Neuronal stem cell (in vitro differentiated cells): ENCODE data around the gene PNMA8B.
"Not testable (repeated sequence)": the region's sequence is repeated elsewhere in the genome, so short reads cannot be mapped to it uniquely, and the experiment has no call there.

Experiments used
- DNase-seq: peaks from one replicate; pipeline ENCODE4 v3.0.0-alpha.2; 2013; ENCODE audit warnings: low spot score
- H2AFZ ChIP-seq: one replicate; pipeline ENCODE4 v1.6.1; 2013; ENCODE audit warnings: mild to moderate bottlenecking, low read length, inconsistent platforms
- H2AK5ac ChIP-seq: 2 replicates; pipeline ENCODE4 v1.6.1; 2013; ENCODE audit warnings: low read depth, mild to moderate bottlenecking, inconsistent platforms, low read length, moderate library complexity, mixed read lengths
- H2BK120ac ChIP-seq: 2 replicates; pipeline ENCODE4 v1.6.1; 2013; ENCODE audit warnings: low read depth, mild to moderate bottlenecking, inconsistent platforms, low read length, moderate library complexity, mixed read lengths
- H2BK12ac ChIP-seq: one replicate; pipeline ENCODE4 v1.6.1; 2013; ENCODE audit warnings: low read length, inconsistent platforms
- H2BK15ac ChIP-seq: 2 replicates; pipeline ENCODE4 v1.6.1; 2013; ENCODE audit warnings: mild to moderate bottlenecking, low read length, inconsistent platforms, mixed read lengths
- H2BK5ac ChIP-seq: one replicate; pipeline ENCODE4 v1.6.1; 2013; ENCODE audit warnings: inconsistent platforms, mild to moderate bottlenecking, low read length, moderate library complexity
- H3K14ac ChIP-seq: one replicate; pipeline ENCODE4 v1.6.1; 2013; ENCODE audit warnings: low read length, inconsistent platforms
- H3K18ac ChIP-seq: 2 replicates; pipeline ENCODE4 v1.6.1; 2013; ENCODE audit warnings: low read length, inconsistent platforms
- H3K23ac ChIP-seq: 2 replicates; pipeline ENCODE4 v1.6.1; 2013; ENCODE audit warnings: low read depth, mild to moderate bottlenecking, mixed read lengths, low read length, inconsistent platforms; ENCODE audit not compliant: poor library complexity
- H3K27ac ChIP-seq: replicated peaks from 3 replicates; pipeline ENCODE4 v1.5.1; 2013; ENCODE audit warnings: low read length, inconsistent platforms
- H3K27me3 ChIP-seq, 3 experiments: 2 replicates each; pipeline ENCODE4 v1.6.1; 2013; ENCODE audit warnings: low read length in 3 of 3, mild to moderate bottlenecking in 2 of 3, inconsistent platforms in 1 of 3, low read depth in 1 of 3, mixed read lengths in 1 of 3, moderate library complexity in 1 of 3; ENCODE audit not compliant: control insufficient read depth in 3 of 3, insufficient read depth in 3 of 3
- H3K36me3 ChIP-seq, 2 donors: replicated peaks in 1 of 2; 2 replicates each; pipeline ENCODE4 v1.6.1; 2013; ENCODE audit warnings: low read length in 2 of 2; ENCODE audit not compliant: control insufficient read depth in 2 of 2, insufficient read depth in 2 of 2
- H3K4ac ChIP-seq: 2 replicates; pipeline ENCODE4 v1.6.1; 2013; ENCODE audit warnings: inconsistent platforms, mild to moderate bottlenecking, low read length, moderate library complexity
- H3K4me1 ChIP-seq, 2 donors: 1 replicate in 1 of 2; 2 replicates in 1 of 2; pipeline ENCODE4 v1.6.1; 2013; ENCODE audit warnings: low read length in 2 of 2, low read depth in 1 of 2; ENCODE audit not compliant: control insufficient read depth in 2 of 2, insufficient read depth in 1 of 2
- H3K4me2 ChIP-seq: one replicate; pipeline ENCODE4 v1.6.1; 2013; ENCODE audit warnings: mild to moderate bottlenecking, low read length, inconsistent platforms; ENCODE audit not compliant: insufficient read depth, poor library complexity, severe bottlenecking
- H3K4me3 ChIP-seq, 2 donors: 2 replicates each; pipeline ENCODE4 v1.5.1; 2013; ENCODE audit warnings: low read length in 2 of 2, mild to moderate bottlenecking in 2 of 2, inconsistent platforms in 1 of 2, moderate library complexity in 1 of 2
- H3K79me1 ChIP-seq: one replicate; pipeline ENCODE4 v1.6.1; 2013; ENCODE audit warnings: low read depth, mild to moderate bottlenecking, inconsistent platforms, low read length, moderate library complexity
- H3K9ac ChIP-seq: one replicate; pipeline ENCODE4 v1.6.1; 2013; ENCODE audit warnings: mild to moderate bottlenecking, low read depth, low read length, inconsistent platforms; ENCODE audit not compliant: poor library complexity
- H3K9me3 ChIP-seq, 2 donors: replicated peaks in 1 of 2; 2 replicates each; pipeline versions ENCODE3 to v1.6.1; 2013; ENCODE audit warnings: low read length in 2 of 2, mild to moderate bottlenecking in 2 of 2, inconsistent platforms in 1 of 2, low read depth in 1 of 2, mixed read lengths in 1 of 2, moderate library complexity in 1 of 2; ENCODE audit not compliant: control insufficient read depth in 2 of 2, insufficient read depth in 1 of 2
- H4K8ac ChIP-seq: one replicate; pipeline ENCODE4 v1.6.1; 2013; ENCODE audit warnings: low read depth, mild to moderate bottlenecking, inconsistent platforms, low read length, moderate library complexity
- H4K91ac ChIP-seq: one replicate; pipeline ENCODE4 v1.6.1; 2013; ENCODE audit warnings: low read length, low read depth, mild to moderate bottlenecking, inconsistent platforms; ENCODE audit not compliant: poor library complexity
- WGBS, 2 donors: extraction: QIAGEN DNeasy Blood & Tissue Kit; methylation state at CpG; one replicate each; pipeline ENCODE4 v1.1.7; 2013; ENCODE audit warnings: missing lambda C conversion rate in 2 of 2, mixed read lengths in 1 of 2; ENCODE audit not compliant: insufficient read length in 2 of 2, insufficient replicate concordance in 1 of 2; ENCODE audit errors: extremely low coverage in 2 of 2; 5-methylcytosine and 5-hydroxymethylcytosine counted together

Gene PNMA8B

DNA sequence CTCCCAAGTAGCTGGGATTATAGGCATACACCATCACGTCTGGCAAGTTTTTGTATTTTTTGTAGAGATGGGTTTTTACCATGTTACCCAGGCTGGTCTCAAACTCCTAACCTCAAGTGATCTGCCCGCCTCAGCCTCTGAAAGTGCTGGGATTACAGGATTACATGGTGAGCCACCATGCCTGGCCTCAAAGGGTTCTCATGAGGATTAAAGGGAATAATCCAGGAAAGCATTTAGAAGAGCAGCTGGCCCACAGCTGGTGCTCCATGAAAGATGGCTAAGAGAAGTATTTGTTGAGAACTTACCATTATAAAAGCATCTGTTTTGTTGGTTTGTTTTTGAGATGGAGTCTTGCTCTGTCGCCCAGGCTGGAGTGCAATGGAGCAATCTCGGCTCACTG, 1.2 kb upstream of the PNMA8B start:
- H3K4me1 ChIP-seq: peaks cover 14 to 20% of the 10 kb centered on the region in 2 donors
- H2AK5ac ChIP-seq, H3K9ac ChIP-seq, H2BK120ac ChIP-seq, H3K27ac ChIP-seq, H2BK15ac ChIP-seq, H3K79me1 ChIP-seq, H2AFZ ChIP-seq, DNase-seq, H3K23ac ChIP-seq, H3K18ac ChIP-seq, H3K14ac ChIP-seq, H2BK5ac ChIP-seq, H4K91ac ChIP-seq, H3K4me2 ChIP-seq, H4K8ac ChIP-seq, H3K4ac ChIP-seq, H3K36me3 ChIP-seq, H3K4me3 ChIP-seq, H2BK12ac ChIP-seq: not testable (repeated sequence)
- no CpG with 5 or more reads among the region's 4 CpGs for WGBS, 2 donors
- peaks cover 0 to 12% of the 10 kb centered on the region in 2 donors for H3K9me3 ChIP-seq
- H3K27me3 ChIP-seq: peaks cover 0 to 37% (median 29%) of the 10 kb centered on the region in 3 experiments

DNA sequence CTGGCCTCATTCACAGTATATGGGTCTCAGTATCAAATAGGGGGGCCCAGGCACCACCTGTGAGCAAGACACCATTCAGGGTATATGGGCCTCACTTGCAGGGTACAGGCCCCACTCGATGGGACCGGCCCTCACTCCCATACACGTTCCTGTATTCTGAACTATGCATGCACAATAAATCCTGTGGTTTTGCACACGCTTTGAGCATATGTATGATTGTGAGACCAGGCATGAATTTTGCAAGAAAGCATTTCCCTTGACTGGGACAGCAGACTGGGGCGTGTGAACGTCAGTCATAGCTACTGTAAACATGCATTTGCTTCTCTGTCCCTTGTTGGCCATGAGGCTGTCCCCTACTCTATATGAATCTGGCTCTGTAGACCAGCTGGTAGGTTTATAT, 637 bp upstream of the PNMA8B start:
- Histone ChIP-seq H3K9me3 (peaks cover 0 to 12% of the 10 kb centered on the region in 2 donors), H3K79me1 (no peaks in the 10 kb centered on the region), H3K9ac (peak overlapping the region; percentile 38), H3K14ac (no peak overlapping the region), H2BK5ac (no peak overlapping the region), H3K4me2 (peak overlapping the region; percentile 45), H2AFZ (peak overlapping the region; percentile 91), H4K8ac (no peak overlapping the region), H4K91ac (peak overlapping the region; percentile 80), H2BK120ac (no peak overlapping the region), H3K4me3 (peak overlapping the region in 1 of 2 donors; percentile 60), H2AK5ac (peak overlapping the region; percentile 82), H3K4ac (no peak overlapping the region), H3K36me3 (no peaks in the 10 kb centered on the region), H3K18ac (peak overlapping the region; percentile 70), H2BK15ac (peak overlapping the region; percentile 82), H3K4me1 (peaks cover 14 to 20% of the 10 kb centered on the region in 2 donors), H3K23ac (no peak overlapping the region), H2BK12ac (peak overlapping the region; percentile 92), H3K27ac (no peak overlapping the region), H3K27me3 (peaks cover 0 to 43% (median 33%) of the 10 kb centered on the region in 3 experiments)
- no CpG with 5 or more reads among the region's 6 CpGs for WGBS, 2 donors
- DNase-seq: no peak

DNA sequence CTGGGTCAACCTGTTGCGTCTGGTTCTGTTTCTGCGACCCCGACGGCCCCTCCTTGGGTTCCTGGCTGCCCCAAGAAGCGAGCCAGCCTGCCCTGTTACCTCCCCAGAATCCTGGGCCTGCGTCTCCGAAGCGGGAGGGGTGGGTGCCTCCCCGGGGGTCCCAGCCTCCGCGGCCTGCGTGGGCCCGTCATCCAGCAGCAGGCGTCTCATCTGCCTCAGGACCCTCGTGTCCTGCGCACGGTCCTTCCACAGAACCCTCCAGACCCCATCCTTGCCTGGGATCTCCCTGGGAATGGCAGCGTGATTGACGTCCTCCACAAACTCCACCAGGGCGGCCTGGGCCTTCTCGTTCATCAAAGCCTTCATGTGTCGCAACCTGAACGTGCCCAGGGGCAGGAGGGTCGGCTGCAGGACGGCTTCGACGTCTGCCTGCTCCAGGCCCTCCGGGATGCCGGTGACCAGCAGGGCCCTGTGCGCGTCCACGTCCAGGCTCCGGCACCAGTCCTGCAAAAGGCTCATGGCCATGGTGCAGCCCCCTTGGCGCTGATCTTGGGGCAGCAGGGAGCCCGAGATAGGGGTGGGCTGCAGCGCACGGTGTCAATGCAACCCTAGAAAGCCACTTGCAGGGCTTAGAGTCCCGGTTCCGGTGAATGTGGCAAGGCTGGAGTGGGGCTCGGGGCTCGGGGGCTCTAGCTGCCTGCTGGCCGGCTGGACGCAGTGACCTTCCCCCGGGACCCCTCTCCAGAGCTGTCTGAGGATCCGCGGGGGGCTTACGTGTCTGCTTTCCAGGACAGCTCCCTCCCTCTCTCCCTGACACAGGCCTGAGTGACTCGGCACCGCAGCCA, 504 bp downstream of the PNMA8B start:
- peaks cover 14 to 20% of the 10 kb centered on the region in 2 donors for H3K4me1 ChIP-seq
- peak overlapping the region; percentile 9 for H3K14ac ChIP-seq
- H3K79me1 ChIP-seq: no peaks in the 10 kb centered on the region
- H3K9me3 ChIP-seq: peaks cover 0 to 12% of the 10 kb centered on the region in 2 donors
- H3K9ac ChIP-seq: peak overlapping the region; percentile 85
- H4K91ac ChIP-seq: no peak overlapping the region
- WGBS, 2 donors: no CpG with 5 or more reads among the region's 49 CpGs
- no peaks in the 10 kb centered on the region for H3K36me3 ChIP-seq
- H4K8ac ChIP-seq: no peak overlapping the region
- peak overlapping the region; percentile 88 for H3K23ac ChIP-seq
- H2AFZ ChIP-seq: peak overlapping the region; percentile 91
- H2BK15ac ChIP-seq: peak overlapping the region; percentile 91
- H2BK120ac ChIP-seq: no peak overlapping the region
- H3K27me3 ChIP-seq: peaks cover 0 to 53% (median 36%) of the 10 kb centered on the region in 3 experiments
- H2AK5ac ChIP-seq: peak overlapping the region; percentile 99
- H3K4me3 ChIP-seq: peak overlapping the region; percentile 60 to 80
- peak overlapping the region; percentile 16 for H2BK5ac ChIP-seq
- no peak for DNase-seq
- peak overlapping the region; percentile 92 for H3K4me2 ChIP-seq
- no peak overlapping the region for H3K27ac ChIP-seq
- H2BK12ac ChIP-seq: peak overlapping the region; percentile 86
- H3K18ac ChIP-seq: peak overlapping the region; percentile 73
- H3K4ac ChIP-seq: peak overlapping the region; percentile 55
